GM21619 (cell line): ENCODE results near the gene PHGDH.
"Not testable (repeated sequence)": the region's sequence is repeated elsewhere in the genome, so short reads cannot be mapped to it uniquely, and the experiment has no call there.

Experiments used
- ATAC-seq: cut with Tn5 transposase; IDR thresholded peaks from one replicate; pipeline ENCODE4 v1.9.1; 2021; ENCODE audit not compliant: unreplicated experiment

PHGDH gene

DNA sequence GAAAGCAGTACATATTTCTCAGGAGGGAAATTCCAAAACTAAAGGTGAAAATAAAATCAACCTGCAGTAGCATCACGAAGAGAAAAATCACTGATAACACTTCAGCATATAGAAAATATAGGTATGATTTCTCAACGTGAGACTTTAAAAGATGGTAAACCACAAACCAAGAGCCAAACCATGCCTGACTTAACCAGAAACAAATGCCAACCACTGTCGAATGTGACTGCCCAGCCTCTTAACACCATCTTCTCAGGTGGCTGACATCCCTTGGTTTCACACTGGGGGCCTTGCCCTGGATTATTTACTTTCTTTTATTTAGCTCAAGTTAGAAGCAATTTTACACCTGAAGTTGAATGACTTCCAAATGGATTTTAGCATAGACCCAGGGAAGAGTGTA, 46.9 kb downstream of the PHGDH start:
- no peak for ATAC-seq

DNA sequence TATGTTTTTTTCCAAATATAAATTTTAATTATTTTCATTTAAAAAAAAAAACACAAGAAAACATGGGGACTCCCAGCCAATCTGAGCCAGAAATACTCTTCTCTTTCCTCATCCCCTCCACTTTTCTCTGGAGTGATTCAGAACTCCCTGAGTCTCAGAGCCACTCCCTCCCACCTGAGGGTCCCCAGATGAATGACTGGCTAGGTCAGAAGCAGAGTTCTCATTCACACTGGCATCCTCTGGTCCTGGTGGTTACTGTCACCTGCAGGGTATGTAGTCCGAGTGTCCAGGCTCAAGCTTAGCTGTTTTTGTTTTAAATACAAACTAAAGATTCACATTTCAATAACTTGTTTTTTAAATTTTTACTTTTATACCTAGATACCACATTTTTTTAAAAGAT, 50.7 kb downstream of the PHGDH start:
- ATAC-seq: no peak

DNA sequence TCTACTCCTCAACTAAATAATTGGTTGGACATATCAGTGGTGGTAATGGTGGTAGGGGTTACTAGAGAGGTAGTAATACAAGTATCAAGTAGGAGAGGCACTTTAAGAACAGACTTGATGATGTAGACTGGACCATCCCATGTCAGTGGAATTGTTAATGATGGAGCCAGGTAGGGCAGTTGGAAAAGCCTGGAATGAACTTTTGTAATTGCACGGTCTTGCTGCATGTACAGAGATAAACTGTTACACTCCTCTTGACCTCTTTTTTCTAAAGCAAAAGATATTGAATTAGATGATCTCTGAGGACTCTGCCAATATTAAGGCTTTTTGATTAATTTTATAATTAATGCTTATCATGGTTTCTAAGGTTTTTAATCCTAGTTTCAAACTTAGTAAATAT, 51.2 kb downstream of the PHGDH start:
- ATAC-seq: no peak

DNA sequence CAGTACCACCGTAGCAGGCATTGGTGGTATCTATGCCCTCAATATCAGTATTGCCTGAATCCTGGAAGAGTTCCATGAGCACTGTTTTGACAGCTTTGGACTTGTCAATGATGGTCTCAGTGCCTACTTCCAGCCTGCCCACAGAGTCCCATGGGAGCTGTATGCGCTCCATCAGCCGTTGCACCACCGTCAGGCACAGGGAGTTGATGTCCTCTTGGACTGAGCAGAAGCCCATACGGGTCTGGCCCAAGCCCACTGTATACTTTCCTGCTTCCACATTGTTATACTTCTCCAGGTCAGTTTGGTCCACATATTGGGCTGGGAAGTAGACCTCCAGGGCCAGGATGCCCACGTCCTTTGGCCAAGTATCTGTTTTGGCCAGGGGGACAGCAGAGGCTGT, 52.5 kb downstream of the PHGDH start:
- no peak for ATAC-seq

DNA sequence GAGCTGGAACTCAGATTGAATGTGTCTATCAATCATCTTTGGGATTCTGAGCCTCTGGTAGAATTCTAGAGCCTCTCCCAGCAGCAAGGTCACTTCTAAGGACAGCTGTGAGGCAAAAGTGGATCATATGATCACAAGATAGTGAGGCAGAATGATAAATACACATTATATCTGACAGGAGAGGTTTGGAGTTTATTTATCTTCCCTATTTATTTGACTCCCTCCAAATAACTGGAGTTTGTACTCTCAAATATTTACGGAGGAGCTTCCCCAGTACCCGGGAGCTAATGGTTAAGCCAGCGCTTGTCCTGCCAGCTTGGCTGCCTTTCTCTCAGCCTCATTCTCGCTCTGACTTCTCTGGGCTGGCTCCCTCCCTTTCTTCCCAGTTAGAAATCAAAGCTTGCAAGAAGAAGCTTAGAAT, 54.6 kb downstream of the PHGDH start:
- ATAC-seq: no peak

DNA sequence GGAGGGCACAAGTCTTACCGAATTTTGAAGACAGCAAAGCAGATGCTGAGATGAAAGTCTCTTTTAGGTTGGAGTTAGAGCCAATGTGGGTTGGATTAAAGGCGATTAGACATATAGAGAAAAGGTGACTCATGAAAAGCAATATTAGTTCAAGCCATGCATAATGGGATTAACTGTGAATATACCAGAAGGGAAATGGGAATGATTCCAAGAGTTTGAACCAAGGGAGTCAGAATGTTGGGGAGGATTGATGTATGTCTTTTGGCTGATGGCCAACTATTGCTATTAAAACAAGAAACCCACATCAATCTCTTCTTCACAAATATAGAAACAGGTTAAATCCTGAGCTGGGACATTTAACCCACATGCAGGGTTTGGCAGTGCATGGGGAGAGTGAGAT, 55.8 kb downstream of the PHGDH start:
- no peak for ATAC-seq

DNA sequence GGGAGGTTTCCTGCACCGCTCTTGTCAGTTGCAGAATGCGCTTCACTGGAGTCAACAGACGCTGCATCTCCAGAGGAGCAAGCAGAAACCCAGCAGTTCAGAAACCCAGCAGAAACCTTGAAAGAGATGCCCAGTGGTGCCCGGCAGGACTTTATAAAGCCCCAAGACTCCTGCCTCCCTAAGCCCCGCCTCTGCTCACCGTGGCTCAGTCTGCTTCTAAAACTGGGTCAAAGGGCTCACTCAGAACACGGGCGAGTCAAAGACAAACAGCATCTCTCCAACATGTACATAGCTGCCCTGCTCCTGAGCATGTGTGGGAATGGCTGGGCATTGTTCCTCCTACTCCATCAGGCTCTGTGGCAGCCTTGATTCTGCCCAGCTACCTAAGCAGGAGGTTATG, 57.0 kb downstream of the PHGDH start, which contains the start of gene HMGCS2:
Gene HMGCS2, minus strand, starts transcription at position 128 of the 400 bp plus-strand sequence. Its CDS starts 61 bp downstream, at position 67.
- no peak for ATAC-seq

DNA sequence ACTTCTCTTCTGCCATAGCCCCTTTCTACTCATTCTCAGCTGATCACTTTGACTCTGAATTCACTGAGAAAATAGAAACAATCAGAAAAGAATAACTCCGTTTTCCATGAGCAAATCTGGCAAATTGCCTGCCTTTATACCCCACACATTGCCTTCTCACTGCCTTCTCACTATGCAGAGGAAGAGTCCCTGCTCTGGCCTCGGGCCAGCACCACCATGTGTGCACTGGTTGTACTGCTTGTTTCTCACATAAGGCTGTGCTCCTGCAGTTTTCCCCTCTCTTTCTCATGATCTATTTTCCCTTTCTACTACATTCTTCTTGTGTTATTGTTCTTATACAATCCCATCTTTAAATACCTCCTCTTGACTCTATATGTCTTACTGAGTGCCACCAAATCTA, 59.3 kb downstream of the PHGDH start:
- ATAC-seq: no peak

DNA sequence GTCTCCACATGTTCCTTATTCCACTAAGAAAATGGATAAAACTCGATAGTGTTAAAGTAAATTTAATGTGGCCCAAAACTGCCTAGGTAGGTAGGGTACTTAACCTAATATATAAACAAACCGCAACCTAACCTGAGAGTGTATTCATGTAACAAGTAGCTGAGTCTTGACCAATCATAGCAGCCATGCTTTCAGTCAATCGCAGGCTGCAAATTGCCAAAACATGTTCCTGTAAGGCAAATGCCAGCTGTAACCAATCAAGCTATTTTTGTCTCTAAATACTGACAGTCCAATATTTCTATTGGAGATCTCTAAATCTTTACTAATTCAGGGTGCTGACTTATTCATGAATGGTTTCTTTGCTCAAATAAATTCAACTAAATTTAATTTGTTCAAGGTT, 60.0 kb downstream of the PHGDH start:
- no peak for ATAC-seq

DNA sequence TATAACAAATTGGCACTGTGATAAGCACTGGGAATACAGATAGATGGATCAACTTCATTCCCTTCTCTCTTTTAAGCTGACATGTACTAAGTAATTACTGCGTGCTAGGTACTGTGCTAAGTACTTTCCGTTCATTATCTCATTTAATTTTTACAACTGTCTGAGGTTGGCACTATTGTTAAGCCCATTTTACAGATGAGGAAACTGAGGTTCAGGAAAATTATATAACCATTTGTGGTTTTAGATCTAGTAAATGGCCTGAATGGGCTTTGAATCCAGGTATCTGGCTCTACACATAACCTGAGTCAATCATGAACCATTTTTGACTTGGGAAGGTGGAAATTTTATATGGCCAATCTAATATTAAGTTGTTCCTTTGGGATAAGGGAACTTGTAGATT, 60.6 kb downstream of the PHGDH start:
- no peak for ATAC-seq

DNA sequence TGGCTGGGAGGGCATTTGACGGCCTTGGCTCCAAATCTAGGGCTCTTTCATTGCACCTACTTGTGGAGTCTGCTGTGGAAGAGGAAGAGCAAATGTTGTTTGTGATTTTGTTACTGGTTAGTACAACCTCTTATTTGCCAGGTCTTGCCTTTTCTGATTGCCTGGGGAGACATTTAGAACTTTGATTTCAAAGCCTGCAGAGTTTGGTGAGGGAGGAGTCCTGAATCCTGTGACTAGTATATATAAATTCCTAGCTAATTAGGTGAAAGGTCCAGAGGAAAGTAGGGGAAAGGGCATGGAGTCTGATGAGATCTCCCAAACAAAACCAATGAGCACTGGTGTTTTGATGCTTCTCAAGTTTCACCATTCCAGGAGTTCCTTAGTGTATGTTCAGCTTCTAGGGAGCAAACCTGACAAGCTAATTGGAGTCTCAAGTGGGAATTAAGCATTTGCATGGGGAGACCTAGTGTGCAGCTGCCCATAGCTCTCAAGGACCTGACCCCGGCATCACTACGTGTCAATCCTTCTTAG, 62.0 kb downstream of the PHGDH start:
- ATAC-seq: no peak

DNA sequence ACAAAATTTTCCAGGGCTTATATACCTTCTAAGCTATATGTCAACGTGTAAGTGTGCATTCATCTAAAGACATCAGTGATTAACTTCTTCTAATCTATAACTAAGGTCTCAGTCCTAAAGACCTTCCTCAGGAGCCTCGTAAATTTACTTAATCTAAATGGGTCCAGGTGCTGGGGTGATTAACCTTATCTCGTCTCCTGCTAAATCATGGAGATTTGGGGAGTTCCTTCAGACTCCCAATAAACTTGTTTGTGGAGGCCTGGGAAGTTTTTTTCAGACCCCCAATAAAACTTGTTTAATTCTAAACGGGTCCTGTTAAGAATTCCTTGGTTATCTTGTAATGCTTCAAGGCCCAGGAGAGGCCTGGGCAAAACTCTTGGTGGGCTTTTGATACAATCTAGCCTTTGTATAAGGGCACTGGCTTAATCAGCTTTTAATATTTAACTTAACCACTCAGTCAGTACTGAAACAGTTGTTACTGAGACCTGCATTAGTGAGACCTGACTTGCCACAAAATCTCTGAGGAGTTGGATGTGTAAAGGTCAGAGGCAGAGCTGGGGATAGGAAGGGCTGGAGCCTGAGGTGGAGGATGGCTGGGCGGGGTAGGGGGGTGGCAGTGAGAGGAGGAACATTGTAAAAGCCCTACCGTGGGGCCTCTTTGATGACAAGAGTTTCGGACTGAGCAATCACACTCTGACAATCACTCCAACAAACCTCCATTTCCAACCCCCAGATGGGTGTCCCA, 63.2 kb downstream of the PHGDH start:
- ATAC-seq: no peak

DNA sequence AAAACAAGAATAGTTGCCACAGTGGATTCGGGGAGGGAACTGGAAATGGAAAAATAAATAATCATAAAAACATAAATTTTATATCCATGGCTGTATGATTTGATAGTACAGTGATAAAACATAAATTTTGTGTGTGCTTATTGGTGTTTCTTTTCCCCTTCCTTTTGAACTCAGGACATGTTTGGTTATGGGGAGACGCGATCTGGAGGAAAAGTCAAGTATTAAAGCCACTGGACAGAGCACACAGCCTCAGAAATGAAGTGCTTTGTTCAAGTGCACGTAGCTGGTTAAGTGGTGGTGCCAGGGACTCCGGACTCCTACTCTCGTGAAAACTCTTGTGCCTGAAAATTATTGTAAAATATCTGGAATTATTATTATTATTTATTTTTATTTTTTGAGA, 66.6 kb downstream of the PHGDH start:
- ATAC-seq: no peak

DNA sequence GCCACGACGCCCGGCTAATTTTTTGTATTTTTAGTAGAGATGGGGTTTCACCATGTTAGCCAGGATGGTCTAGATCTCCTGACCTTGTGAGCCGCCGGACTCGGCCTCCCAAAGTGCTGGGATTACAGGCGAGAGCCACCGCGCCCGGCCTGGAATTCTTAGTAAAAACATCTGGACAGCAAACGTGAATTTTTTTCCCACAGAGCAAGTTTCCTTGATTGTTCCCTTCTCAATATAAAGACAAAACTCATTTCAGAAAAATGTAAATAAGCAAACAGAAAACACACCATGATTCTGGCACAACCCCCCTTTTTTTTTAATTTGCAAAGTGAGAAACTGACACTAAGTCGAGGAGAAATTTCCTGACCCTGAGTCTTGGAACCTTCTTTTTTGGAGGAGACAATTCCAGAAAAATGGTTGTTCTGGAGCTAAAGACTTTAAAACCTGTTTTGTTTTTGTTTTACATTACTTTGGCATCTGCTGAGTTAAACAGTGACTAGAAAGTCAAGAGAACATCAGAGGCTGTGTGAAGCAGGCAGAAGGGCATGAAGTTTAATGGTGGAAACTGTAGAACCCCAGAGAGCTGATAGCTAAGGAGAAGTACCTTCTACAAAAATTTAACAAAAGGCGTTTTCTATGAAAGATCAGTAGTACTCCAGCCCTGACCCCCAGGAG, 67.3 kb downstream of the PHGDH start:
- ATAC-seq: no peak

DNA sequence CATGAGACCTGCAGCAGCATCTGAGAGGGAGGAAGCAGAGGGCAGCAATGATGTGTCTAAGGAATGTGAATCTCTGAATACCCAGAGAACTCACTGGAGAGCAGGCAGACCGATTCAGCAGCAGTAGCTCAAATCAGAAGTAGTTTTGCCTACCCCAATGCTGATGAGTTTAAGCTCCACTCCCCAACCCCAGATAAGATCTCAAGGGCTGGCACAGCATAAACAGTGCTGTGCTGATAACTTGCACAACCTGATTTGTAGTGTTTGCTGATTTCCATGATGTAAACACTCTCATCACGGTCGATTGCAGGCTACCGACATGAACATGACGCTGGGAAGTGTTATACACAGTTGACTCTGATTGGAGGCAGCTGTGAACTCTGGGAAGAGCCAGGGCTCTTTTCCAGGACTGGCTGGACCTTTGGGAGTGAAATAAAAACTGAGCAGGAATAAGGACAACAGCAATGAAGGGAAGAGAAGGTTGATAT, 68.2 kb downstream of the PHGDH start:
- no peak for ATAC-seq

DNA sequence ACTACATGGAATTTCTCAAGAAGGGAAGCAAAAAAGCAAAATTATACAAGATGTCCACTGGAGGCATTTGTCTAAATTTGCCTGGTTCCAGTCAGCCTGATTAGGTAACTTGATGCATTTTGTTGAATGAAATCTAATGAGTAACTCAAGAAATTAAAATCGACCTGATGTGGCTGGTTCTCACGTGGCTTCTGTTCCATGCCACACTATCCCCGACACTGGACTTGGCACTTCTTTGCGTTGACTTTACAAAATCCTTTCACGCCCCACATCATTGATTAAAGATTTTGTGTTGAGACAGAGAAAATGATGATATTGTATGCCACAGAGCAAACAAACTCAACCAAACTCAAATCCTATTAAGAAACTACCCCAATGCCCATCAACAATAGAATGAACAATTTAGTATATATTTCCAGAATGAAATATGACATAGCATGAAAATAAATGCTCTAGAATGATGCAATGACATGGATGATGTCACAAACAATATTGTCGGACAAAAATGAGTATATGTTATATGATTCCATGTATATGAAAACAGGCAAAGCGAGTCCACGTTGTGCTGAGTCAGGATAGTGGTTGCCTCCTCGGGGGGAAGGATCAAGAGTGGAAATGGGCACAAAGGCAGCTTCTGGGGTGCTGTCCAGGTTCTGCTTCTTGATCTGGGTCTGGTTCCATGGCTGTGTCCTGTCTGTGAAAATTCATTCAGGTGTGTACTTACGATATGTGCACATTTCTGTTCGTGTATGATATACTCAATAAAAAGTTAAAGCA, 69.9 kb downstream of the PHGDH start:
- no peak for ATAC-seq

DNA sequence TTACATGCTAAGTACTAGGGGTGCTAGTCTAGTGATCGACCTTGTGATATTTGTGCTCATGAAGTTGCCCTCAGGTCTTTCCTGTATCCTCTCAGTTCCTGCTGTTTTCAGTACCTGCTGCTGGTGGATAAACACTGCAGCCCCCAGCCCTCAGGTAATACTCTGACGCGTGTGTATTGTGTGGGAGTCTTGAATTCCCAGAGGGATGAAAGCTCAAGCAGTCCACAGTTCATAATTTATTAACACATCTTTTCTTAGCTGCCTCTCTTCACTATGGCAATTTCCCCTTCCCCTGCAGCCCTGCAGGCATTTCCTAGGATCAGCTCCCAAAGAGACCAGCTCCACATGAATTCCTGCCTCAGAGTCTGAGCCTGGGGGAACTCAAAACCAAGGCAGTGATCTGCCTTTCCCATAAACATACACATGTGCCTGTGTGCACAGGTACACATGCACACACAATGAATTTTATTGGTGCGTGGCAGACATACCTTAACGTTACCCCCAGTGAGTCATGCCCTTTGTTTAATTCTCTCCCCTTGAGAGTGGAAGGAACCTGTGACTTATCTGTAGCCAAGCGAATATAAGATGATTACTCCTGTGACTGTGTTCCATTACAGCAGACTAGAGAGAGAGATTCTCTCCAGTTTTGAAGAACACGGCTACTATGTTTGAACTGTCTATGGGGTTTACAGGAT, 71.0 kb downstream of the PHGDH start:
- ATAC-seq: no peak

DNA sequence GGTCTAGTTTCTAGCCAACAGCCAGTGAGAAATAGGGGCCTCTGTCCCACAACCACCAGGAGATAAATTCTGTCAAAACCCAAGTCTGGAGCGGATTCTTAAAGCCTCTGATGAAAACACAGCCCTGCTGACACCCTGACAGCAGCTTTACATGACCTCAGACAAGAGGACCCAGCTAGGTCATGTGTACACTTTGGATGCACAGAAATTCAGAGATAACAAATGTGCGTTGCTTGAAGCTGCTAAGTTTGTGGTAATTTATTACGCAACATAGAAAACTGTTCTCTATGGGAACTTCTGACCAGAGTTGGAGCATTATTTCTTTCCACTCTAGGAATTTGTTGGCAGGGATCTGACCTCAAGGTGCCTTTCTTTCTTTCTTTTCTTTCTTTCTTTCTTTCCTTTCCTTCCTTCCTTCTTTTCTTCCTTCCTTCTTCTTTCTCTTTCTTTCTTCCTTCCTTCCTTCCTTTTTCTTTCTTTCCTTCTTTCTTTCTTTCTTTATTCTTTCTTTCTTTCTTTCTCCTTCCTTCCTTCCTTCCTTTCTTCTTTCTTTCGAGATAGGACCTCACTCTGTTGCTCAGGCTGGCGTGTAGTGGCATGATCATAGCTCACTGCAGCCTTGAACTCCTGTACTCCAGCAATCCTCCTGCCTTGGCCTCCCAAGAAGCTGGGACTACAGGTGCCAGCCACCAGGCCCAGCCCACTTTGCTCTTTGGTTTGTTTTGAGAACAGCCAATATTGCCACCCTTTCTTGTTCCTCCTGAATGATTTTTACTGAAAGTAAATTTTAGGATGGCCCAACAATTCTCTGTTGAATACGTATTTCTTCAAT, 71.8 kb downstream of the PHGDH start:
- no peak for ATAC-seq

DNA sequence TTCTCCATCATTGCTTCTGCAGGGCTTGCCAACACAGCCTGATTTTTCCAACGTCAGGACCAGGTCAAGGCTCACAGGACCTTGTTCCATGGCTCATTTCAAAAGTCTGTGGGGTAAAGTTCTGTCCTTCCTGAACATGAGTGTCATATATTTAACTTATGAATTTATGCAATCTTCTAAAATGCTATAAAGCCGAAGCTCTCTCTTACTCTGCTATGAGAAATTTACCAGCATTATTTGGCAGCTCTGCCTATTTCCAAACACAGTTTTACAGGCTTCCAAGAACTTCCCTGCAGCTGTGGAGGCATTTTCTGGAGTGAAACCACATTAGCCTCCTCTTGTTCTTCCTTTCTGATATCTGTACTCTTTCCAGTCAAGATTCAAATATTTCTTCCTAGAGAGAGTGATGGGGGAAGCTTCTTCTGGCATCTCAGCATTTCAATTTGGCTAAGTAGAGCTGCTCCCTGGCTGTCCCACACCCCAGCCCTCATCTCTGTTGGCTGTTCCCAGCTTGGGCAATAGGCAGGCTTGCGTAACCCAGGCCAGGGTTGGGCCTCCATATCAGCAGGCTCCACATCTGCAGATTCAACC, 72.6 kb downstream of the PHGDH start:
- ATAC-seq: no peak

DNA sequence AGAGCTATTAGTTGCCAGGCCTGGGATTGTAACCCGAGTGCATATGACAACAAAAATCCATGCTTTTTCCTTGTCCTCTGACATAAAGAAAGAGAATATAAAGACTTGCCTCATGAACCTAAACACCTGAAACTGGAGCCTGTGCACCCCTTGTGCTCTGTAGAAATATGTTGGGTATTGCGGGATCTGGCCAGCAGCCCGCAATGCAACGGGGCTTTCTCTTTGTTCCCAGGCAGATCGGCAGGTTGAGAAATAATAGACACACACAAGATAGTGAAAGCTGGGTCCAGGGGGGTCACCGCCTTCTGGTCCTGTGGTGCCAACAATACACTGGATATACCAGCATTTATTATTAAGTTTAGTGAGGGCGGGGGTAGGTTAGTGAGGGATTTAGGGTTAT, 74.3 kb downstream of the PHGDH start:
- ATAC-seq: not testable (repeated sequence)
